Astrocyte (in vitro differentiated cells and primary cell): ENCODE results near the gene GPER1.

Experiments
- EZH2 ChIP-seq: IDR thresholded peaks from 2 replicates; pipeline ENCODE4 v1.6.1; 2012; ENCODE audit warnings: mild to moderate bottlenecking, low read length, inconsistent platforms; ENCODE audit not compliant: insufficient read depth
- TF ChIP-seq, protein P1 (sequence below): IDR thresholded peaks from 2 replicates; pipeline ENCODE4 v1.5.1; 2011; ENCODE audit warnings: low read depth, mild to moderate bottlenecking, inconsistent platforms, low read length, moderate library complexity; ENCODE audit not compliant: insufficient read depth

DNA sequence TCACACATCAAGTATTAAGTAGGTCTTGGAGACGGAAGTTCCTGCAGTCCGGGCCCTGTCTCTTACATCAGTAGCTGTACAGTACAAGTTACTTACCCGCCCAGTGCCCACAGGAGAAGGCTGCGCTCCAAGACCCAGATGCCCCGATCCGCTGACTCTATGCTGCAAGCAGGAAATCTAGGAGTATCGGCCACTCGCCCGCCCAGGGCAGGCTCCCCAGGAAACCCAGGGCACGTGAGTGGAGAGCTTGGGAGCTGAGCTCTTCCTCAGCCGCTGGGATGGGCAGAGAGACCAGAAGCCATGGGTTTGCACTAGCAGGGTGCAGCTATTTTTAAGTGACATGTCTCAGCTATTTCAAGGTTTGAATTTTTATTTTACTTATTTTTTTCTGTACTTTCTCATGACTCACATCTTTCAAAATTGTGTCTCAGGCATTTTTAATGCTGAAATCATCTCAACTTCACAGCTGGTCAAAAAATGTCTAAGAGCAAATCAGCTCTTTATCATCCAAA is 1.9 kb upstream of the GPER1 start:
- TF ChIP-seq, protein P1, sequence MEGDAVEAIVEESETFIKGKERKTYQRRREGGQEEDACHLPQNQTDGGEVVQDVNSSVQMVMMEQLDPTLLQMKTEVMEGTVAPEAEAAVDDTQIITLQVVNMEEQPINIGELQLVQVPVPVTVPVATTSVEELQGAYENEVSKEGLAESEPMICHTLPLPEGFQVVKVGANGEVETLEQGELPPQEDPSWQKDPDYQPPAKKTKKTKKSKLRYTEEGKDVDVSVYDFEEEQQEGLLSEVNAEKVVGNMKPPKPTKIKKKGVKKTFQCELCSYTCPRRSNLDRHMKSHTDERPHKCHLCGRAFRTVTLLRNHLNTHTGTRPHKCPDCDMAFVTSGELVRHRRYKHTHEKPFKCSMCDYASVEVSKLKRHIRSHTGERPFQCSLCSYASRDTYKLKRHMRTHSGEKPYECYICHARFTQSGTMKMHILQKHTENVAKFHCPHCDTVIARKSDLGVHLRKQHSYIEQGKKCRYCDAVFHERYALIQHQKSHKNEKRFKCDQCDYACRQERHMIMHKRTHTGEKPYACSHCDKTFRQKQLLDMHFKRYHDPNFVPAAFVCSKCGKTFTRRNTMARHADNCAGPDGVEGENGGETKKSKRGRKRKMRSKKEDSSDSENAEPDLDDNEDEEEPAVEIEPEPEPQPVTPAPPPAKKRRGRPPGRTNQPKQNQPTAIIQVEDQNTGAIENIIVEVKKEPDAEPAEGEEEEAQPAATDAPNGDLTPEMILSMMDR, result no peak
- no peak for TF ChIP-seq EZH2
